ENCODE results near the gene VAV3.

VAV3 gene

GRCh38 chr1:107972391-107973180 is 7.6 kb upstream of the VAV3 start:
- no peak for DNase-seq (ENCODE audit: low read depth)

GRCh38 chr1:107966550-107966949 is 1.6 kb upstream of the VAV3 start:
- no peak for DNase-seq (ENCODE audit: low read depth)

- peak; percentile 22 for DNase-seq (ENCODE audit: low read depth)
Observed at GRCh38 chr1:107964336-107965109, 457 bp downstream of the VAV3 start.

- no peak for DNase-seq (ENCODE audit: low read depth)
Observed at GRCh38 chr1:107963601-107964335, 1.2 kb downstream of the VAV3 start.

- DNase-seq (ENCODE audit: low read depth): no peak
Observed at GRCh38 chr1:107963008-107963407, 2.0 kb downstream of the VAV3 start.

- no peak for DNase-seq (ENCODE audit: low read depth)
Observed at GRCh38 chr1:107954719-107955415, 10.1 kb downstream of the VAV3 start.

GRCh38 chr1:107954126-107954525 is 10.9 kb downstream of the VAV3 start:
- DNase-seq (ENCODE audit: low read depth): no peak

GRCh38 chr1:107953556-107953955 is 11.4 kb downstream of the VAV3 start:
- DNase-seq (ENCODE audit: low read depth): no peak

- DNase-seq (ENCODE audit: low read depth): no peak
Observed at GRCh38 chr1:107952989-107953388, 12.0 kb downstream of the VAV3 start.

GRCh38 chr1:107950464-107950863 is 14.5 kb downstream of the VAV3 start:
- DNase-seq (ENCODE audit: low read depth): no peak

GRCh38 chr1:107949467-107950253 is 15.3 kb downstream of the VAV3 start:
- no peak for DNase-seq (ENCODE audit: low read depth)

- DNase-seq (ENCODE audit: low read depth): no peak
Observed at GRCh38 chr1:107946794-107947193, 18.2 kb downstream of the VAV3 start.

GRCh38 chr1:107943694-107944093 is 21.3 kb downstream of the VAV3 start:
- no peak for DNase-seq (ENCODE audit: low read depth)

GRCh38 chr1:107942814-107943213 is 22.2 kb downstream of the VAV3 start:
- DNase-seq (ENCODE audit: low read depth): no peak

- DNase-seq (ENCODE audit: low read depth): no peak
Observed at GRCh38 chr1:107941531-107941930, 23.4 kb downstream of the VAV3 start.

- DNase-seq (ENCODE audit: low read depth): no peak
Observed at GRCh38 chr1:107941123-107941522, 23.9 kb downstream of the VAV3 start.

- no peak for DNase-seq (ENCODE audit: low read depth)
Observed at GRCh38 chr1:107940701-107941100, 24.3 kb downstream of the VAV3 start.

- no peak for DNase-seq (ENCODE audit: low read depth)
Observed at GRCh38 chr1:107940017-107940577, 24.9 kb downstream of the VAV3 start.

GRCh38 chr1:107939256-107939655 is 25.7 kb downstream of the VAV3 start:
- DNase-seq (ENCODE audit: low read depth): no peak

- DNase-seq (ENCODE audit: low read depth): no peak
Observed at GRCh38 chr1:107936498-107937481, 28.2 kb downstream of the VAV3 start.

Data from stimulated activated CD8-positive, alpha-beta memory T cell treated with anti-CD3 and anti-CD28 coated beads, Interleukin-12 subunit alpha, Interleukin-12 subunit beta, amount 100 ng/mL, for 4 hours (primary cell).